BLaER1 (cell line): Measurements from ENCODE around the gene ASF1B.
A peak's percentile ranks its signal among the peaks of the same experiment; 100 is the strongest.

Source experiments
- H3K27ac ChIP-seq: shearing (Covaris generic); formaldehyde crosslinking; 2 replicates; pipeline ENCODE4 v1.8.1; 2022
- H3K27me3 ChIP-seq: shearing (Covaris generic); formaldehyde crosslinking; 2 replicates; pipeline ENCODE4 v1.8.1; 2022
- H3K36me3 ChIP-seq: shearing (Covaris generic); formaldehyde crosslinking; 2 replicates; pipeline ENCODE4 v1.8.1; 2022
- H3K4me1 ChIP-seq: shearing (Covaris generic); formaldehyde crosslinking; 2 replicates; pipeline ENCODE4 v1.8.1; 2022
- H3K4me2 ChIP-seq: shearing (Covaris generic); formaldehyde crosslinking; 2 replicates; pipeline ENCODE4 v1.8.1; 2022
- H3K4me3 ChIP-seq: shearing (Covaris generic); formaldehyde crosslinking; 2 replicates; pipeline ENCODE4 v1.8.1; 2022
- H3K9ac ChIP-seq: shearing (Covaris generic); formaldehyde crosslinking; 2 replicates; pipeline ENCODE4 v1.8.1; 2022
- H3K9me3 ChIP-seq: shearing (Covaris generic); formaldehyde crosslinking; 2 replicates; pipeline ENCODE4 v1.8.1; 2022
- H4K20me1 ChIP-seq: shearing (Covaris generic); formaldehyde crosslinking; 2 replicates; pipeline ENCODE4 v1.8.1; 2022
- Cebpa-rat ChIP-seq: shearing (Covaris generic); IDR thresholded peaks from 2 replicates; pipeline ENCODE4 v1.8.1; 2022

ASF1B gene

GRCh38 chr19:14114439-14114838 is 21.9 kb downstream of the ASF1B start:
- Histone ChIP-seq H3K9ac (0 out of 2 replicates have a peak overlapping the region, but pooled peaks have one; percentile 8), H3K4me3 (no peak overlapping the region), H3K9me3 (no peaks in the 10 kb centered on the region), H3K27me3 (no peaks in the 10 kb centered on the region), H3K27ac (no peak overlapping the region), H3K4me2 (peak overlapping the region; percentile 99), H3K36me3 (no peaks in the 10 kb centered on the region; the same call in 1 of the 2 replicates), H4K20me1 (peaks cover 54% of the 10 kb centered on the region), H3K4me1 (peaks cover 63% of the 10 kb centered on the region)
- no peak for TF ChIP-seq Cebpa-rat

GRCh38 chr19:14113762-14114414 is 22.5 kb downstream of the ASF1B start:
- no peaks in the 10 kb centered on the region for H3K36me3 ChIP-seq
- peaks cover 54% of the 10 kb centered on the region for H4K20me1 ChIP-seq
- no peaks in the 10 kb centered on the region for H3K9me3 ChIP-seq
- H3K4me1 ChIP-seq = peaks cover 57% of the 10 kb centered on the region
- peak overlapping the region; percentile 44; the same call in 1 of the 2 replicates for H3K4me2 ChIP-seq
- H3K27ac ChIP-seq = no peak overlapping the region
- no peak overlapping the region for H3K4me3 ChIP-seq
- no peaks in the 10 kb centered on the region for H3K27me3 ChIP-seq
- no peak for TF ChIP-seq Cebpa-rat
- H3K9ac ChIP-seq = no peak overlapping the region

- Histone ChIP-seq H3K9ac (0 out of 2 replicates have a peak overlapping the region, but pooled peaks have one; percentile 46), H3K4me1 (peaks cover 49% of the 10 kb centered on the region), H3K9me3 (no peaks in the 10 kb centered on the region), H3K4me3 (no peak overlapping the region), H3K4me2 (peak overlapping the region; percentile 44; the same call in 1 of the 2 replicates), H4K20me1 (peaks cover 57% of the 10 kb centered on the region), H3K27me3 (no peaks in the 10 kb centered on the region), H3K36me3 (peaks cover 2% of the 10 kb centered on the region; the same call in 1 of the 2 replicates), H3K27ac (peak overlapping the region; percentile 26; the same call in 1 of the 2 replicates)
- TF ChIP-seq Cebpa-rat = no peak
These were observed 23.5 kb downstream of the ASF1B start for GRCh38 chr19:14112809-14113385.

- peak overlapping the region; percentile 44 for H3K4me2 ChIP-seq
- peak overlapping the region; percentile 26; the same call in 1 of the 2 replicates for H3K27ac ChIP-seq
- H3K9ac ChIP-seq = peak overlapping the region; percentile 46; the same call in 1 of the 2 replicates
These were observed 24.2 kb downstream of the ASF1B start for GRCh38 chr19:14112051-14112808.

GRCh38 chr19:14111486-14111885 is 24.9 kb downstream of the ASF1B start:
- TF ChIP-seq Cebpa-rat = no peak
- Histone ChIP-seq H3K4me2 (no peak overlapping the region), H3K4me1 (peaks cover 42% of the 10 kb centered on the region), H3K27ac (no peak overlapping the region), H3K27me3 (no peaks in the 10 kb centered on the region), H3K9ac (no peak overlapping the region), H4K20me1 (peaks cover 54% of the 10 kb centered on the region), H3K4me3 (no peak overlapping the region), H3K9me3 (no peaks in the 10 kb centered on the region), H3K36me3 (peaks cover 11% of the 10 kb centered on the region; the same call in 1 of the 2 replicates)

More at GRCh38 chr19:14112051-14112808, 24.2 kb downstream of the ASF1B start:
- Histone ChIP-seq H3K27me3 (no peaks in the 10 kb centered on the region), H3K36me3 (peaks cover 8% of the 10 kb centered on the region; the same call in 1 of the 2 replicates), H3K9me3 (no peaks in the 10 kb centered on the region), H3K4me1 (peaks cover 49% of the 10 kb centered on the region), H3K4me3 (no peak overlapping the region), H4K20me1 (peaks cover 61% of the 10 kb centered on the region)
- TF ChIP-seq Cebpa-rat = no peak

GRCh38 chr19:14110650-14111049 is 25.7 kb downstream of the ASF1B start:
- TF ChIP-seq Cebpa-rat = no peak
- Histone ChIP-seq H3K36me3 (peaks cover 19% of the 10 kb centered on the region), H3K27me3 (no peaks in the 10 kb centered on the region), H3K9ac (no peak overlapping the region), H3K4me3 (no peak overlapping the region), H3K9me3 (no peaks in the 10 kb centered on the region), H3K27ac (no peak overlapping the region), H4K20me1 (peaks cover 45% of the 10 kb centered on the region), H3K4me2 (no peak overlapping the region), H3K4me1 (peaks cover 34% of the 10 kb centered on the region)

GRCh38 chr19:14107581-14108461 is 28.6 kb downstream of the ASF1B start:
- H3K9me3 ChIP-seq = no peaks in the 10 kb centered on the region
- H3K9ac ChIP-seq = no peak overlapping the region
- H4K20me1 ChIP-seq = peaks cover 21% of the 10 kb centered on the region
- no peak overlapping the region for H3K27ac ChIP-seq
- H3K36me3 ChIP-seq = peaks cover 40% of the 10 kb centered on the region
- H3K4me1 ChIP-seq = peaks cover 7% of the 10 kb centered on the region
- H3K4me3 ChIP-seq = no peak overlapping the region
- H3K27me3 ChIP-seq = no peaks in the 10 kb centered on the region
- TF ChIP-seq Cebpa-rat = no peak
- no peak overlapping the region for H3K4me2 ChIP-seq

GRCh38 chr19:14106840-14107239 is 29.5 kb downstream of the ASF1B start:
- Histone ChIP-seq H3K4me1 (no peaks in the 10 kb centered on the region; the same call in 1 of the 2 replicates), H3K4me3 (no peak overlapping the region), H3K27ac (no peak overlapping the region), H3K4me2 (no peak overlapping the region), H3K27me3 (no peaks in the 10 kb centered on the region), H3K9me3 (no peaks in the 10 kb centered on the region), H3K9ac (no peak overlapping the region), H4K20me1 (peaks cover 14% of the 10 kb centered on the region; the same call in 1 of the 2 replicates), H3K36me3 (peaks cover 50% of the 10 kb centered on the region)
- TF ChIP-seq Cebpa-rat = no peak

- Histone ChIP-seq H4K20me1 (peaks cover 8% of the 10 kb centered on the region; the same call in 1 of the 2 replicates), H3K9ac (no peak overlapping the region), H3K27ac (no peak overlapping the region), H3K27me3 (no peaks in the 10 kb centered on the region), H3K4me1 (no peaks in the 10 kb centered on the region; the same call in 1 of the 2 replicates), H3K9me3 (no peaks in the 10 kb centered on the region), H3K4me3 (no peak overlapping the region), H3K4me2 (no peak overlapping the region), H3K36me3 (peaks cover 61% of the 10 kb centered on the region)
- TF ChIP-seq Cebpa-rat = no peak
These were observed 30.7 kb downstream of the ASF1B start for GRCh38 chr19:14105680-14106079.
